ENCODE data around the gene INO80E. TPM values are rescaled to one million over a fixed set of nuclear protein-coding genes. Genes with fewer than 3 reads are reported as not detected.

Gene INO80E
- total RNA-seq, 1 experiment from 2014 or later: 104 TPM

- no peaks in the 10 kb centered on the region for H3K27me3 ChIP-seq (ENCODE audit: control insufficient read depth, insufficient read depth, low read length)
- peak overlapping the region; percentile 72 to 98 for H3K4me3 ChIP-seq (ENCODE audit: low read depth in 2 of 2, low read length in 2 of 2)
- peaks cover 8% of the 10 kb centered on the region for H3K36me3 ChIP-seq (ENCODE audit: control insufficient read depth, insufficient read depth, low read length)
- H3K4me1 ChIP-seq (ENCODE audit: control insufficient read depth, insufficient read depth, low read length): peaks cover 31% of the 10 kb centered on the region
- intact Hi-C loops (cut with micrococcal nuclease; ENCODE audit: unreplicated experiment): no loop called here
- H3K9me3 ChIP-seq (ENCODE audit: control insufficient read depth, insufficient read depth, low read depth, low read length): no peaks in the 10 kb centered on the region
- DNase-seq (ENCODE audit: low read depth, low spot score) (no peak), ATAC-seq (peak; percentile 59)
- no peak for TF ChIP-seq POLR2AphosphoS5 (IDR thresholded peaks at IDR 0.05; ENCODE audit: low read depth, low read length)
- TF ChIP-seq CTCF (IDR thresholded peaks at IDR 0.05): no peak
- TF ChIP-seq REST (IDR thresholded peaks at IDR 0.05; ENCODE audit: insufficient read depth in 1 of 2, low read depth in 2 of 2, low read length in 1 of 2): no peak
- TF ChIP-seq TCF7L2 (IDR thresholded peaks at IDR 0.05; ENCODE audit: low read depth, low read length): no peak
- no peak for TF ChIP-seq SIN3A (IDR thresholded peaks at IDR 0.05; ENCODE audit: borderline replicate concordance, insufficient read depth, low read depth, low read length)
- peak overlapping the region; percentile 100 for H3K27ac ChIP-seq (ENCODE audit: low read length)
- in situ Hi-C loops (cut with HindIII; ENCODE audit: low pct_unique_long_range_greater_than_20kb, low sequenced_read_pairs): no loop called here
- BruUV-seq (replicated peaks): no TSS peak
- ChIA-PET CTCF (interaction anchor here (0.5 kb wide), 1 partner anchor 179 kb away, joined by 3 read pairs; no protein-coding TSS in a partner anchor), POLR2A (no interaction called here)
Measured at GRCh38 chr16:29994600-29995323, 1.3 kb upstream of the INO80E start.

- H3K36me3 ChIP-seq (ENCODE audit: control insufficient read depth, insufficient read depth, low read length): peaks cover 5% of the 10 kb centered on the region
- in situ Hi-C loops (cut with HindIII; ENCODE audit: low pct_unique_long_range_greater_than_20kb, low sequenced_read_pairs) (no loop called here), intact Hi-C loops (cut with micrococcal nuclease; ENCODE audit: unreplicated experiment) (no loop called here)
- no peaks in the 10 kb centered on the region for H3K9me3 ChIP-seq (ENCODE audit: control insufficient read depth, insufficient read depth, low read depth, low read length)
- BruUV-seq (replicated peaks): no TSS peak
- peaks cover 31% of the 10 kb centered on the region for H3K4me1 ChIP-seq (ENCODE audit: control insufficient read depth, insufficient read depth, low read length)
- ATAC-seq (peak; percentile 76), DNase-seq (ENCODE audit: low read depth, low spot score) (no peak)
- CTCF ChIA-PET: interaction anchor here (0.5 kb wide), 1 partner anchor 180 kb away, joined by 3 read pairs; no protein-coding TSS in a partner anchor
- POLR2A ChIA-PET: no interaction called here
- TF ChIP-seq REST (IDR thresholded peaks at IDR 0.05; ENCODE audit: insufficient read depth in 1 of 2, low read depth in 2 of 2, low read length in 1 of 2): 0 out of 4 replicates have a peak, but pooled peaks of 1 of the 2 experiments have one; percentile 26
- no peak for TF ChIP-seq TCF7L2 (IDR thresholded peaks at IDR 0.05; ENCODE audit: low read depth, low read length)
- TF ChIP-seq SIN3A (IDR thresholded peaks at IDR 0.05; ENCODE audit: borderline replicate concordance, insufficient read depth, low read depth, low read length): 0 out of 2 replicates have a peak, but pooled peaks have one; percentile 82
- peak; percentile 37; the same call in 1 of the 2 replicates for TF ChIP-seq POLR2AphosphoS5 (IDR thresholded peaks at IDR 0.05; ENCODE audit: low read depth, low read length)
- TF ChIP-seq CTCF (IDR thresholded peaks at IDR 0.05): no peak
- H3K27me3 ChIP-seq (ENCODE audit: control insufficient read depth, insufficient read depth, low read length): no peaks in the 10 kb centered on the region
- H3K4me3 ChIP-seq (ENCODE audit: low read depth in 2 of 2, low read length in 2 of 2): peak within 1 kb of the TSS; percentile 72 to 98
- peak within 1 kb of the TSS; percentile 100 for H3K27ac ChIP-seq (ENCODE audit: low read length)
Measured at GRCh38 chr16:29995324-29995910, 624 bp upstream of the INO80E start, which contains the start of gene HIRIP3. HIRIP3 (minus strand) TSS chr16:29995617; CDS start chr16:29995605, 12 bp downstream.
